GM12801 (cell line): ENCODE data around the gene SDK1.

Experiments used
- TF ChIP-seq, protein P1 (sequence below): IDR thresholded peaks from one replicate; pipeline ENCODE4 v1.5.1; 2011; ENCODE audit warnings: control low read depth; ENCODE audit not compliant: insufficient read length; ENCODE audit errors: extremely low read depth

Gene SDK1

DNA sequence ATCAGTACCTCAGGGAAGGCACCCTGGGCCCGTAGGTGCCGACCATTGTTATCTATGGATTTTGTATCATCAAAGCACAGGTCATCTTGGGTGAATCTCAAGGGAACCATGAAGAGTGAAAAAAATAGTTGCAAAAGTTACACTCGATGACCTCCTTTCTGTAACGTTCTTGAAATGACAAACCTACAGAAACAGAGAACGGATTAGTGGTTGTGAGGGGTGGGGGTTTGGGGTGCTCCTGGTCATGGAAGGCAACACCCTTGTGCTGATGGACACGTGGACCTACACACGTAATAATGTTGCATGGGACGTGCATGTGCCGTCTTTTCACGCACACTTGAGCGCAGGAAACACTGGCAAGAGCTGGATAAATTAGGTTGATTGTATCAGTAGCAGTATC is 655.9 kb downstream of the SDK1 start:
- TF ChIP-seq, protein P1, sequence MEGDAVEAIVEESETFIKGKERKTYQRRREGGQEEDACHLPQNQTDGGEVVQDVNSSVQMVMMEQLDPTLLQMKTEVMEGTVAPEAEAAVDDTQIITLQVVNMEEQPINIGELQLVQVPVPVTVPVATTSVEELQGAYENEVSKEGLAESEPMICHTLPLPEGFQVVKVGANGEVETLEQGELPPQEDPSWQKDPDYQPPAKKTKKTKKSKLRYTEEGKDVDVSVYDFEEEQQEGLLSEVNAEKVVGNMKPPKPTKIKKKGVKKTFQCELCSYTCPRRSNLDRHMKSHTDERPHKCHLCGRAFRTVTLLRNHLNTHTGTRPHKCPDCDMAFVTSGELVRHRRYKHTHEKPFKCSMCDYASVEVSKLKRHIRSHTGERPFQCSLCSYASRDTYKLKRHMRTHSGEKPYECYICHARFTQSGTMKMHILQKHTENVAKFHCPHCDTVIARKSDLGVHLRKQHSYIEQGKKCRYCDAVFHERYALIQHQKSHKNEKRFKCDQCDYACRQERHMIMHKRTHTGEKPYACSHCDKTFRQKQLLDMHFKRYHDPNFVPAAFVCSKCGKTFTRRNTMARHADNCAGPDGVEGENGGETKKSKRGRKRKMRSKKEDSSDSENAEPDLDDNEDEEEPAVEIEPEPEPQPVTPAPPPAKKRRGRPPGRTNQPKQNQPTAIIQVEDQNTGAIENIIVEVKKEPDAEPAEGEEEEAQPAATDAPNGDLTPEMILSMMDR: no peak

DNA sequence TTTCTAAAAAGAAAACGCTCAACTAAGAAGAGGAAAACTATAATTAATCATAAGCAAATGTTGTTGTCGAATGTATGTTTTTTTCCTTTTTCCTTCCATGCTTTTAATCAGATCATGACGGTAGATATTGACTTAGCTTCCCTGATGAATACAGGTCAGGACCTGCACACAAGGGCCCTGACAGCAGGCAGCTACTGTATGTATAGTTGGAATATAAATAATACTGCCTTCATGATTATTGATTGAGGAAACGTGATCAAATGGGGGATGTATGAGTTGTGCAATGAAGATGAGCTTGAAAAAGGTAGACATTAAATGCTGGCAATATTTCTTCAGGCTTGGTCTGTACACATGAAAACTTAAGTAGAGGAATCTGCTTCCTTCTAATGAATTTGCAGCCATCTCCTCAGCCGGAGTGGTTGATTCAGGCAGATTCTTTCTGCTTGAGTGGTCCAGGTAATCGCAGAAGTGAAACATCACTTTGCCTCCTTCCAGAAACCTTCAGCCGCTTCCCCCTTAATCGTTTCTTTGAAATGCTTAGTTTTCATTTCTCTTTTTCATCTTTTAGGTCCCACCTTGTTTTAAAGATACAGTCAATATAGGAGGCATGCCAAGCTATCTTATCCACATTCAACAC is 656.5 kb downstream of the SDK1 start:
- TF ChIP-seq, protein P1: no peak

DNA sequence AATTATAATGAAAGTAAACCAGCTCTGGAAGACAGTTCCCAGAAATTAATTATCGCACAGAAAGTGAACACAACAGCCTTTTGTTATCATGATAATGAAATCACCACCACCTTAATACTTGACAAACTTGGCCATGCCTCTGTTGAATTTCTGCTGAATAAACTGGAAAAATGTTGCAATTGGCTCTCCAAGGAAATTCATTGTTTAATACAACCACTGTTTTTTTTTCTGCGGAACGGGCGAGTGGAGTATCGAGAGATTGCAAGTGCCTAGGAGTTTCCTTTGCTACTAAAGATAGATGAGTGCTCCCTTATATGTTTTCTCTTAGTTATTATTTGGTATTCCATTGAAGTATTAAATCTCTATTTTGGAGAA is 657.0 kb downstream of the SDK1 start:
- TF ChIP-seq, protein P1: no peak

DNA sequence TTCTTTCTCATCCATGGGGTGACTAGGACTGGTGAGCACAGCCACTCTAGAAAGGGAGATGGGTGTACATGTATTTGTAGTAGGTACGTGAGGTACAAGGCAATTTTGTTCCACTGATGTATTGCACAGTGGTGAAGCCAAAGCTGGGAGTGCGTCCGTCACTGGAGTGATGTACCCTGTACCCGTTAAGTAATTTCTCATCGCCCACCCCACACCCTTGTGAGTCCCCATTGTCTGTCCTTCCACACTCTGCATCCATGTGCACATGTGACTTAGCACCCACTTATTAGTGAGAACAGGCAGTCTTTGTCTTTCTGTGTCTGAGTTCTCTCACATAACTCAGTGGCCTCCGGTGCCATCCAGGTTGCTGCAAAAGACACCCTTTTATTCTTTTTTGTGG is 658.3 kb downstream of the SDK1 start:
- TF ChIP-seq, protein P1: no peak

GRCh38 chr7:3960050-3960763 is 659.2 kb downstream of the SDK1 start:
- TF ChIP-seq, protein P1: no peak

DNA sequence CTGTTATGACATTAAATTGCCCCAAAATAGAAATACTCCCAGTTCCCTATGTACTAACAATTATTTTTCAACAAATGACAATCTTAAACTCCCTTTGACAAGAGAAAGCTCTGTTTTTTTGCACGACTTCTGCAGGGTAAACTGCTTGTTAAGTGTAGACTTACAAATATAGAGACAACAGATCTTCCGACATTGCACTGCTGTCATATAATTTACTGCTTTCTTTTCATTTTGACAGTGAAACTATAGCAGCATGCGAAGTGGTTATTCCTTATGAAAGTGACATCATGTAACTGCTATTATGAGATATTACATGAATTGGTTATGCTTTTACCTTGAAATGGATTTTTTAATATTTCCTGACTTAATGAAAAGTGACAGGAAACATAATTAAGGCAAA is 659.9 kb downstream of the SDK1 start:
- TF ChIP-seq, protein P1: no peak

- TF ChIP-seq, protein P1: no peak
These were observed 660.9 kb downstream of the SDK1 start for GRCh38 chr7:3961857-3962503.
